A673 (cell line): ENCODE results near the gene CYP2J2. TPM values are rescaled to one million over a fixed set of nuclear protein-coding genes. Genes with fewer than 3 reads are reported as not detected.

ENCODE experiments used
- BruUV-seq: library from RNA; stranded (reverse); fragments of 400-500 nt; replicated peaks from 2 replicates; lab custom pipeline; 2021; lab: Mats Ljungman, UMichigan
- CTCF ChIA-PET: fragments of 300-600 bp; sonication (Branson Sonifier 250); formaldehyde crosslinking; loops from one replicate; lab custom pipeline; 2022; ENCODE audit warnings: antibody characterized with exemption; lab: Charles Lee
- POLR2A ChIA-PET: fragments of 300-600 bp; sonication (Branson Sonifier 250); formaldehyde crosslinking; loops from one replicate; lab custom pipeline; 2022; ENCODE audit warnings: antibody characterized with exemption; ENCODE audit not compliant: low non-redundant PET; lab: Charles Lee
- DNase-seq: peaks from one replicate; pipeline ENCODE4 v3.0.0-alpha.2; 2015; ENCODE audit warnings: low spot score
- H3K27ac ChIP-seq: fragments of 200-600 bp; sonication (generic); 2 replicates; pipeline ENCODE4 v1.5.1; 2016; ENCODE audit warnings: mixed run types, low read depth, mild to moderate bottlenecking, mixed read lengths, antibody characterized with exemption, low read length; ENCODE audit not compliant: poor library complexity, severe bottlenecking
- H3K27me3 ChIP-seq: fragments of 200-600 bp; sonication (generic); replicated peaks from 2 replicates; pipeline ENCODE4 v1.6.1; 2017; ENCODE audit warnings: mixed run types, low read depth, mild to moderate bottlenecking, mixed read lengths, antibody characterized with exemption, low read length; ENCODE audit not compliant: insufficient read depth, poor library complexity
- H3K36me3 ChIP-seq: fragments of 200-600 bp; sonication (generic); 2 replicates; pipeline ENCODE4 v1.6.1; 2016; ENCODE audit warnings: mixed run types, mild to moderate bottlenecking, mixed read lengths, antibody characterized with exemption, low read length; ENCODE audit not compliant: insufficient read depth, poor library complexity, severe bottlenecking
- H3K4me1 ChIP-seq: fragments of 200-600 bp; sonication (generic); 2 replicates; pipeline ENCODE4 v1.6.1; 2017; ENCODE audit warnings: mixed run types, mild to moderate bottlenecking, mixed read lengths, antibody characterized with exemption, low read length; ENCODE audit not compliant: insufficient read depth, poor library complexity, severe bottlenecking
- H3K4me3 ChIP-seq: fragments of 200-600 bp; sonication (generic); 2 replicates; pipeline ENCODE4 v1.5.1; 2016; ENCODE audit warnings: low read depth, mixed run types, mild to moderate bottlenecking, mixed read lengths, low read length; ENCODE audit not compliant: poor library complexity, severe bottlenecking
- H3K9me3 ChIP-seq: fragments of 200-600 bp; sonication (generic); 2 replicates; pipeline ENCODE4 v1.6.1; 2016; ENCODE audit warnings: mixed run types, low read depth, mild to moderate bottlenecking, mixed read lengths, antibody characterized with exemption, low read length; ENCODE audit not compliant: poor library complexity, severe bottlenecking
- CTCF ChIP-seq: fragments of 300-800, 200-600 bp; sonication (generic); conservative IDR thresholded peaks from 2 replicates; pipeline ENCODE4 v1.5.1; 2017; ENCODE audit warnings: low read depth, mild to moderate bottlenecking, antibody characterized with exemption, low read length, moderate library complexity, mixed read lengths
- EZH2 ChIP-seq: fragments of 200-600 bp; sonication (generic); IDR thresholded peaks from 2 replicates; pipeline ENCODE4 v1.6.1; 2017; ENCODE audit warnings: borderline replicate concordance, low read depth, mild to moderate bottlenecking, mixed read lengths, antibody characterized with exemption, low read length; ENCODE audit not compliant: poor library complexity, severe bottlenecking
- intact Hi-C: fragments of 100-400 bp; cut with micrococcal nuclease; formaldehyde crosslinking; loops from one replicate; pipeline ENCODE4 v1.10.0; 2022; ENCODE audit not compliant: unreplicated experiment
- total RNA-seq: library from RNA; stranded (reverse); gene quantifications from 2 replicates; pipeline ENCODE4 v1.2.3, GENCODE V29; 2021

The CYP2J2 gene
- total RNA-seq, 1 experiment from 2014 or later = 1.9 TPM

- no peaks in the 10 kb centered on the region for H3K9me3 ChIP-seq
- no peak overlapping the region for H3K4me3 ChIP-seq
- no peaks in the 10 kb centered on the region for H3K36me3 ChIP-seq
- no peak for TF ChIP-seq EZH2
- TF ChIP-seq CTCF = no peak
- no peak overlapping the region for H3K27ac ChIP-seq
- no peaks in the 10 kb centered on the region for H3K27me3 ChIP-seq
- peak; percentile 23 for DNase-seq
- no TSS peak for BruUV-seq
- H3K4me1 ChIP-seq = no peaks in the 10 kb centered on the region
- intact Hi-C loops = loop anchor here (2.0 kb wide), 1 partner anchor 45 kb away; no protein-coding TSS in a partner anchor
- ChIA-PET CTCF (interaction anchor here (1.6 kb wide), 1 partner anchor 46 kb away, joined by 10 read pairs; no protein-coding TSS in a partner anchor), POLR2A (no interaction called here)
These were observed 24.7 kb downstream of the CYP2J2 start for GRCh38 chr1:59901770-59902388.

DNA sequence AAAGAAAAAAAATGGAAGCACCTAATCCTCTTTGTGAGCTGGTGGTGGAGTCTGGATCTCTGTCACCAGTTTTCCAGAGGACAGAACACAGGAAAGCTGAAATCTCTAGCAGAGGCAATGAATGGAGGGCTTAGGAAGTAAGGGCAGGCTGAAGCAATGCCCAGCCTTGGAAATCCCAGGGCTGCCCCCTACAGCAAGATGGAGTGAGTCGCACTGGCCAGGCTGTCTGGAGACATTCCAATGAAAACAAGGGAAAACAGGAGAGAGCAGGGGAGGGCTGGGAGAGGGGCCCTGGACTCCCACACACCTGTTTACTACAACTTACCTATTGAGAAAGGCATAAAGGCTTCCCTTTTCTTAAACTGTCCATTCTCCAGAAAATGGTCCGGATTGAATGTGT, 25.9 kb downstream of the CYP2J2 start:
- H3K4me3 ChIP-seq = no peak overlapping the region
- no peaks in the 10 kb centered on the region for H3K36me3 ChIP-seq
- no peak overlapping the region for H3K27ac ChIP-seq
- no TSS peak for BruUV-seq
- DNase-seq = peak; percentile 22
- H3K9me3 ChIP-seq = no peaks in the 10 kb centered on the region
- ChIA-PET CTCF (no interaction called here), POLR2A (no interaction called here)
- TF ChIP-seq EZH2 = no peak
- TF ChIP-seq CTCF = peak; percentile 41
- H3K27me3 ChIP-seq = no peaks in the 10 kb centered on the region
- intact Hi-C loops = no loop called here
- no peaks in the 10 kb centered on the region for H3K4me1 ChIP-seq

- H3K9me3 ChIP-seq = no peaks in the 10 kb centered on the region
- no peak overlapping the region for H3K27ac ChIP-seq
- CTCF ChIA-PET = no interaction called here
- no peak for DNase-seq
- no peaks in the 10 kb centered on the region for H3K4me1 ChIP-seq
- no TSS peak for BruUV-seq
- no peaks in the 10 kb centered on the region for H3K27me3 ChIP-seq
- TF ChIP-seq EZH2 (no peak), CTCF (no peak)
- intact Hi-C loops = no loop called here
- no peaks in the 10 kb centered on the region for H3K36me3 ChIP-seq
- POLR2A ChIA-PET = no interaction called here
- no peak overlapping the region for H3K4me3 ChIP-seq
These were observed 27.6 kb downstream of the CYP2J2 start for GRCh38 chr1:59898927-59899326.
